Activated CD4-positive, alpha-beta T cell treated with anti-CD3 and anti-CD28 coated beads, Interleukin-2, amount 50 U/mL, for 48 hours (primary cell): ENCODE data around the gene CMBL.
"Not testable (repeated sequence)": the region's sequence is repeated elsewhere in the genome, so short reads cannot be mapped to it uniquely, and the experiment has no call there.

Source experiments
- DNase-seq, 2 experiments: peaks; one replicate each; pipeline ENCODE4 v3.0.0-alpha.2; 2020

Gene CMBL

DNA sequence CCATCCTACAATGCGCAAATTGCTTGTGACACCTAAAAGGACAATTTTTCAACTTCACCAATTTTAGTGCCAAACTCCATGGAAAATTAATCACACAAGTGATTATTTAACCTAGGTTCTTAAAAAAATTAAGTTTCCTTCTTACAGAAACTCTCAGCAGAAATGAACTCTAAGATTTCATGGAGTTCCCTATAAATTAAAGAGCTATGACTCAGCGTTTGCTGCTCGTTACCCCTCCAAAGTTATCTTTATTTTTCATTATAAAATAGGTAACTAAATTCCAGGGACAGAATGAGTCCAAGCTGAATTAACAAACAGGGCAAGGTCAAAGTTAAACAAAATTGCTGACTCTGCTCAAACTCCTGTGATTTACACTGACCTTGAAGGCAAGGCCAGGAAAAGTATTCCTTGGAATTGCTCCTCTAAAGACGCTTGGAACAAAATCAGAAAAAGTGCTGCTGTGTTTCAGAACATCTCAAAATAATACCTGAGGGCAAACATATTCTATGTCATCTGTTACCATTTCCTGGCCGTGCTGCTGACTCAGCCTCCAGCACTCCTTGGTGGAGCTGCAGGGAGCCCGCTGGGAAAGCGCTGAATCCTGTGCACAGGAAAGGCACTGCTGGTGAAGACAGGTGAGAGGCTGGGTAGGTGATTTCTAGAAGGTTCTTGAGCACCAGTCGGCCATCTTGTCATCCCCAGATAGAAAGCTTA, 2.5 kb upstream of the CMBL start:
- DNase-seq = no peak

DNA sequence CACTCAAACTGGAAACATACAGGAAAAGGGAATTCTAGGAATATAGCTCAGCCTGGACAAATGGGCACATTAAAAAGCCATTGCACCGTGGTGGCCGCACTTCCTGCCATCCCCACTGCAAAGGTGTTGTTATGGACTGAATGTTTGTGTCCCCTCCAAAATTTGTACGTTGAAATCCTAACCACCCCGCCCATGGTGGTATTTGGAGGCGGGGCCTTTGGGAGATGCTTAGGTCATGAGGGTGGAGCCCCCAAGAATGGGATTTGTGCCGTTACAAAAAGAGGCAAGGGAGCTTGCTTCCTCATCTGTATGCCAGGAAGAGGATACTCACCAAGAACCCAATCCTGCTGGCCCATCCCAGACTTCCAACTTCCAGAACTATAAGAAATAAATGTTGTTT, 1.1 kb upstream of the CMBL start:
- no peak for DNase-seq

DNA sequence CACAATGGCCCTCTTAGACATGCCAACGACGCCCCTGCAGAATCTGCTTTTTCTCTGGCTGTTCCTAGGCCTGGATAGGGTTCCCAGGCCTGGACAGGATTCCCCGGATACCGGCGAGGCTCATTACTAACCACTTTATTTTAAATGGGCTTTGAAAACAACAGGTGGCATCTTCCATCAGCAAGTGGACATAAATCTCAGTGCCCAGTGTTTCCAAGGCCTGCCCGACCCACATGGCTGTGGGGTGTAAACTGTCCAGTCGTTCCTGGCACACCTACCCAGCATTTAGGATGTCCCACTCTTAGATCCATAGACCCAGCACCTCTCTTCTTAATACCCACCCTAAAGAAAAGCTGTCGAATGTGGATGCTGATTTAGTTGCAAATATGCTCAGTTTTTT, 896 bp downstream of the CMBL start:
- no peak for DNase-seq

DNA sequence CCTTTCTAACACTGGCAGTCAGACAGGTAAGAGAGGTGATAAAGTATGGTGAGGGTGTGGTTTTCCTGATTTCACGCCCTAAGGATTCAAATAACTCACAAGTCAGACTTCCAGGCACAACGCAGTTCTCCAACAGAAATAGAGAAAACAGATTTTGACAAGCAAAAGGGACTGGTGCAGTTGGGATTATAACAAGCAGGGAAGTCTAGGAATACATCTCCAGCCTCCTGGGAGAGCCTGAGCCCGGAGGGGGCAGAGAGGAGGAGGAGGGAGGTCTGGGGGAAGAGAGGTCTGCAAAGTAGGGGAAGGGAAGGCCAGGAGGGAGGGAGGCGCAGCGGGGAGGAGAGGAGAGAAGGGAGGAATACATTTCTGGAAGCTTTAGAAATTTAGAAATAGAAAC, 1.6 kb downstream of the CMBL start:
- DNase-seq = no peak

DNA sequence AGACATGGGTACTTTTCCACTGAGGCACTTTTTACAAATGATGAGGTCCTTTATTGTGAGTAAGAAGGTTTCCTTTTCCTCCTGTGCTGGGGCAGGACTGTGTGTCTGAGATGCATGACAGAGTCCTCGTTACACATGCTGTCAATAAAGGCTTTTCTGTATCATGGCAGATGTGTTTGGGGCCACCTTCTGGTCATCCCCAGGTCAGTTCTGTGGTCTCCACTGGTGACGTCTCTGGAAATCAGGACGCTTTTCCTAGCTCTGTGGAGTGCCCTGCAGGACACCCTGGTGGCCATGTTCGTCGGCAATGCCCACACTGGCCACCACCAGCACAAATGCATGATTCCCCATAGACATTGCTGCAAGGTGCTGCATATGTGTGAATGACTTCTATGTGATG, 2.8 kb downstream of the CMBL start:
- DNase-seq = no peak

DNA sequence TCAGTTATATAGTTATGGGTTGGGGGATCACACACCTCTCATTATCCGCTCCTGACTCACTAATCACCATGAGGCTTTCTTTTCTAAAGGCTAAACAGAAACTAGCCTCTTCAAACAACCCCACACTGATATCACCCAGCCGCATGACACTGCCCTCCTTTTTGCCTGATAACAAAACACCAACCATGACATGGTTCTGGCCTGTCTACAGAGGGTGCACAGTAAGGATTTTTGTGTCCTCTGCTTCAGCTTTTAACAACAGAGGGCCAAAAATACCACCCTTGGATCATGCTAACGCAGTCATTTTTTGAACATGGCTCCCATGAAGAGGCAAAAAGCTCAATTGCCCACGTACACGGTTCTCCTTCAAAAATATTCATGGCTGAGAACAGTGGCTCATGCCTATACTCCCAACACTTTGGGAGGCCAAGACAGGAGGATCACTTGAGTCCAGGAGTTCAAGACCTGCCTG, 4.0 kb downstream of the CMBL start:
- no peak for DNase-seq

DNA sequence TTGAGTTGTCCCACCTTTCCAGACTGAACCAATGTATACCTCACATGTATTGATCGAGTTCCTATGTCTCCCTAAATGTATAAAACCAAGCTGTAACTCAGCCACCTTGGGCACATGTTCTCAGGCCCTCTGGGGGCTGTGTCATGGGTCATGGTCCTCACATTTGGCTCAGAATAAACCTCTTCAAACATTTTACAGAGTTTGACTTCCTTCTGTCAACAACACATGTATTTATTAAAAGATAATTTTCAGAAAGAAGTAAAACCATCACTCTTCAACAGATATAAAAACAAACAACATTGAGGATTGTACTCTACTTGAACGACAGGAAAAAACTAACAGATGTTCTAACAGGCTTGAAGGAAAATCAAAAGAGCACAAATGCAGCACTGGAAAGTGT, 4.5 kb downstream of the CMBL start:
- DNase-seq = no peak

DNA sequence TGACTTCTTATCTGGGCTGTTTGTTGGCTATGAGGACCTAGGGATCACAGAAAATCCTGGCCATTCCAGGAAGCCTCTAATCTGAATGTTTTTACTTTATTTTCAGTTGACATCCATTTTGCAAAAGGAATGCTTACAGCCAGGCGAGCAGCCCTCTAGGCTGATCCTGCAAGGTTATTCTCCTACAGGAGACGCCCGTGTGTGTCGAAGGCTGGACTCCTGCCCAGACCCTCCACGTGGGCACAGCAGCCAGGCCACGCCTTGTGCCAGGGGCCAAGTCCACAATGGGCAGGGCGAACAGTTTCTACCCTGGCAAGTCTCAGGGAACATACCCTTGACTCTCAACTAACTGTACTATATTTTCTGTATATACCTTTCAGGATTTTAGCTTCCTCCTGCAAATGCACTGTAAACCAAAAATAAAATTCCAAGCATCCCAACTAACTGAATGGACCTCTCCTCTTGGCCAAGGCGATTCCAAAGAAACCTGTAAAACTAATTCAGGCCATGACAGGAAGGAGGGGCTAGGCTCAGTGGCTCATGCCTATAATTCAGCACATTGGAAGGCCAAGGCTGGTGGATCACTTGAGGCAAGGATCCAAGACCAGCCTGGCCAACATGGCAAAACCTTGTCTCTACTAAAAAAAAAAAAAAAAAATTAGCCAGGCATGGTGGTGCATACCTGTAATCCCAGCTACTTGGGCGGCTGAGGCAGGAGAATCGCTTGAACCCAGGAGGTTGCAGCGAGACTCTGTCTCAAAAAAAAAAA, 5.7 kb downstream of the CMBL start:
- DNase-seq = no peak

DNA sequence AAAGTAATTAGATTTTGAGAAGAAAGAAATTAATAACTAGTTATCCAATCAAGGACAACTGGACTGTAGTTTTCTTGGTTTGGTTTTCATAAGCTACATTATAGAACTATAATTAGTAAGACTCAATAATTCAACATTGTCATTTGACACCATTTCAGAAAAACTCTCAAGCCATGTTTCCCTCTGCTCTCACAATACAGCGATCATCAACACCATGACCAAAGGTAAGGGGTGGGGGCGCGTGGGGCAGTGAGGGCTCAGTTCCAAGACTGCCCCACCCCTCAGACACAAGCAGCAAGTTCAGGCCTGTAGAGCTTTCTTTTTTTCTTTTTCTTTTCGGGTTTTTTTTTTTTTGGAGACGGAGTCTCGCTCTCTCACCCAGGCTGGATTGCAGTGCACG, 6.4 kb downstream of the CMBL start:
- DNase-seq = no peak

DNA sequence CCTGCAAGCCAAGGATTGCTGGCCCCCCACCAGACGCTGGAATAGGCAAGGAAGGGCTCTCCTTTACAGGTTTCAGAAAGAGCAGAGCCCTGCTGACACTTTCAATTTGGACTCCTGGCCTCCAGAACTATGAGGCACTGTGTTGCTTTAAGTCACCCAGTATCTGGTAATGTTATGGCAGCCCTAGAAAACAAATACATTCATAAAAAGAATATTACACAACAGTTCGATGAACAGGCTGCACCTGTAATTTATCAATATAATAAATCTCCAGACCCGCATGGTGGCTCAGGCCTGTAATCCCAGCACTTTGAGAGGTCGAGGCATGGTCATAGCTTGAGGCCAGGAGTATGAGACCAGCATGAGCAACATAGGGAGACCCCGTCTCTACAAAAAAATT, 7.5 kb downstream of the CMBL start:
- no peak for DNase-seq

DNA sequence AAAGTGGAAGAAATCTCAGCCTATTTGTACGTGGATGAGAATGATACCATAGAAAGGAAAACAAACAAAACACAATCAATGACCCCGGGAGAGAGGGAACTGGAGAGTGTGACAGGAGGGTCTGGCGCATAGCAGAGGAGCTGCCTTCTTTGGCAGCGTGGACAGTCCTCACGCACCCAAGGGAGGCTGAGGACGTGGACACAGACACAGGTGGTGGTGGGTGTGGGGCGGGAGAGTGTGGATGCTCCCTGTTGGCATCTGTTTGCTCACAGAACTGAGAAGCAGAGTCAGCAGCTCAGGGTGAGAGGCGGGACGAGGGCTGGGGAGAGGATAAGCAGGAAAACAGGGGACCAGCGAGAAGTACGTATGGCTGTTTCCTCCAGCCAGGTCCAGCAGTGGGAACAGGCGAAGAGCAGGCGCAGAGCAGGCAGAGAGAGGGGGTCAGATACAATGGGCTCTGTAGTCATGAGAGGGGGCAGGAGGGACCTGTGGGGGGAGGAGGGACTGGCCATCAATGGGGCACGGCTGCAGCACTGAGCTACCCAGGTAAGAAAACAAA, 10.0 kb downstream of the CMBL start:
- no peak for DNase-seq

DNA sequence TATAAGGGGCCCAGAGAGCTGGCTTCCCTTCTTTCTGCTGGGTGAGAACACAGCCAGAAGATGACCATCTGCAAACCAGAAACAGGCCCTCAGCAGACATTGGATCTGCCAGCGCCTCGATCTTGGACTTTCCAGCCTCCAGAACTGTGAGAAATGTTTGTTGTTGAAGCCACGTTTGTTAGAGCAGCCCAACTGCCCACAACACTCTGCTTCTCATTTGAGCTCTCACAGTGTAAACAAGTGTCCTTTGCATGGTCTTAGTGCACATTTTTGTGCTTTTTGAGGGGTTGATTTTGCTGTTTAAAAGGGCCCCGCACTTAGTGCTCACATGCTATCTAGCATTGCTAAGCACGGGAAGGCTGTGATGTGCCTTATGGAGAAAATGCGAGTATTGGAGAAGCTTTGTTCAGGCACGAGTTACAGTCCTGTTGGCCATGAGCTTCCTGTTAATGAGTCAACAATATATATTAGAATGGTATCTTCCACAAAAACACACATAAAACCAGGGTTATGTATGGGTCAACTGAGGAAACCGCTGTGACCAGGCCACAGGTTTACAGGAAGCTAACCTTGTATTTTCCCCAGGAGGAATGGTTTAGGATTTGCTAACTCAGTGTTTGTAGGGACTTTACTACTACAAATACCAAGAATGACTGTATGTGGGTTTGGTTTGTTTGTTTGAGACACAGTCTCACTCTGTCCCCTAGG, 11.9 kb downstream of the CMBL start:
- DNase-seq = no peak

DNA sequence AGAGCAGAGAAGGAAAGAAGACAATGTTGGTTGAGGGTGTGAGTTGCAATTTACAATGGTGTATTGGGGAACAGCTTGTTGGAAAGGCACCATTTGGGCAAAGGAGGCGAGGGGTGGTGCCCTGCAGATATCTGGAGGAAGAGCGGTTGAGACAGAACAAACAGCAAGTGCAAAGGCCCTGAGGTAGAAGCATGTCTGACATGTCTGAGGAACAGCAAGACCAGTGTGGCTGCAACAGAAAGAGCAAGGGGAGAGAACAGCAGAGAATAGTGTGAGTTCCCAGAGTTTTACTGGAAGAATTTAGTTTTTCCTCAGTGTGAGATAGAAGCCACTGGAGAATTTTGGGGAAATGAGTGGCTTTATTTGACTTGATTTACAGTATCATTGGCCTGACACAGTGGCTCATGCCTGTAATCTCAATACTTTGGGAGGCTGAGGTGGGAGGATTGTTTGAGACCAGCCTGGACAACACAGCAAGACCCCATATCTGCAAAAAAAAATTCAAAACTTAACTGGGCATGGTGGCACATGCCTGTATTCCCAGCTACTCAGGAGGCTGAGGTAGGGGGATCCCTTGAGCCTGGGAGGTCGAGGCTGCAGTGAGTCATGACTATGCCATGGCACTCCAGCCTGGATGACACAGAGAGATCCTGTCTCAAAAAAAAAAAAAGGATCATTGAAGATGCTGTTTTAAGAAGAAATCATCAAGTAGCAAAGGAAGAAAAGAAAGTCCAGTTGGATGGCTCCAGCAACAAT, 13.6 kb downstream of the CMBL start:
- DNase-seq = no peak

DNA sequence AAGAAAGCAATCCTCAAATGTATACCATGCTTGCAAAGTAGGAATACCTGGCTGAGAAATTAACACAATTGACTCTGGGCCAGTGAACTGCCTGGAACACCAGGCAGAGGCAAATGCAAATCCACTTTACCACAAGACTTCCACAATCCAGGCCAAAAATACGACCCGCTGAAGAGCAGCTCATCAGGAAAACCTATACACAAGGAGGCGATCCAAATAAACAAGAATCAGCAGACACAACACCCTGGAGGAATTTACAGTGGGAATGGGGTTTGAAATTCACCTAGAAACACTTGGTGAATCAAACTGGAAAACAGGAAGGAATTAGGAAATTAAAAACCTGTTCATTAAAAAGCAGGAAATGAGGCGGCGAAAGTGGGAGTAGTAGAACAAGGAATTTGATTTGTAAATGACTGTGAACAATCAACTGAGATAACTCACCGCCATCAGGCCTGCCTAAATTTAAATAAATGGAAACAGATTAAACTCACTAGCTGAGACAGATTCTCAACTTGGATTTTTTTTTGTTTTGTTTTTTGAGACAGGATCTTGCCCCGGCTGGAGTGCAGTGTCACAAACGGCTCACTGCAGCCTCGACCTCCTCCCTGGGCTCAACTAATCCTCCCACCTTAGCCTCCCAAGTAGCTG, 15.9 kb downstream of the CMBL start:
- no peak for DNase-seq

DNA sequence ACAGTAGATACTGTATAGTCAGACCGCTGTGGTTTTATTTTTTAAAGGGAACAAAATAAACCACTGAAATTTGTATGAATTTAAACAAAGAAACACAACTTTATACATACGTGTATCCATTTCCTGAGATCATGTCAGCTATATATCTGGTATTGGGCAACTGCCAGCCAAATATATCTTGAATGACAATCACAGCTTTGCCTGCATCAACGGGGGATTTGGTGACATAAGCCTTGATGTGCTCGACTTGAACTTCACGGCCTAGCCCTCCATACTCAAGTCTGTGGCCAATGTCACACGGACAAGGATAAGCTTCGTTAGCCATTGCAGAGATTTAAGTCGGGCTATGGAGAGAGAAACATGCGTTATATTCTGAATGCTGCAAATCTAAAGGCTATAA, 17.3 kb downstream of the CMBL start:
- no peak for DNase-seq

DNA sequence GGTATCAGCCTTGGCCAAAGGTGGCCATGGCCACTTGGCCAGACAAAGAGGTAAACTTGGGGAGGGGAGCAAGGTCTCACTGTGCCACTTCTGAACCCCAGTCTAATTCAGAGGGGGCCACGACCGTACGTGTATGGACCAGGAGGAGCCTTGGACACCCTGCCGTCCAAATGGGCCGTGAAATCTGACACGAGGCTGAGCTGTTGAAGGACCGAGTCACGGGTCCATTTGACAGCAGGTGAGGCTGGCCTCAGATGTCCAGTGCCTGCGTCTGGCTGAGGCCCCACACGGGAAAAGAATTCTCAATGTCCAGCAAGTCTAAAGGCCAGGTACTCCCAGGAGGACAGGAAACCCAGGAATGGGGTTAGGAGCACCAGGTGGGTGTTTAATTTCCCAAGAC, 17.7 kb downstream of the CMBL start:
- DNase-seq = no peak

DNA sequence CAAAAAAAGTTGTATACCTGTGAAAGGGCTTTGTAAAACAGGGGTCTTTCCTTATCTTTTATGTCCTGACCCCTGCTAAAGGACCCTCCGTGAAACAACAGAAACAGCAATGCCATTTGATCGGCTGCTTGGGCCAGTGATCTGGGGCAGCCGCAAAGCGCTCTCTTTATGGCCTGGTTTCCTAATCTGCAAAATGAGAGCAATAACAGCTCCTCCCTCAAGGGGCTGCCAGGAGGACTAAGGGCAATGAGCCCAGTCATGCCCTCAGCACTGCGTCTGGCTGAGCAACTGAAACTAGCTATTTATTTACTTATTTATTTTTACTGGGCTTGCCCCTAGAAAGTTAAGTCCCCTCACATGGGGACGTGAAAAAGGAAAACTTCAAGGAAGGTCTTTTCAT, 18.3 kb downstream of the CMBL start:
- DNase-seq = no peak

DNA sequence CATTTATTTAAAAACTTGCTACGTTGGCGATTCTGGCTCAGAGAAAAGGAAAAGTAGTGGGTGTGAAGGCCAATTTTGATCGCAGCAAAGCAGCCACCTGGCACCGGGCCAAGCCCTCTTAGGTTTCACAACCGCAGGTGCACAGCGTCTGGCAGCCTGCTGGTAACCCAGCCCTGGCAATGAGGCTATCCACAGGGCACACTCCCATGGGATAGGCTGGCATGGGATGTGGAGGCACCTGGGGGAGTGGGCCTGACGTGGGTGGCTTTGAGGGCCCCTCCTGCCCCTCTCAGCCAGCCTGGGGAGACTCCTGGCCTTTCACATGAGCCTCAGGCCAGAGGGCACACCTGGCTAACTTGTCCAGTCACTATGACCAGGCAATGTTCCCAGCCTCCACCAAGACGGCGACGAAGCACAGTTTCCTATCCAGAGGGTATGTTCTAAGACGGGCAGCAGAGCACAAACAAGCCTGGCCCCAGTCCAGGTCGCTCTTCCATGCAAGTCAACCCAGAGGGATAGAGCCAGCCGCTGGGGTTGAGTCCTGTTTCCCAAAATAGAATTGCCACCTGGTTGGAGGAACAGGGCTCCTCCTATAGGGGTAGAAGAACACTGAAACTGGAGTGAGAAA, 19.0 kb downstream of the CMBL start:
- DNase-seq = peak; percentile 37 to 52

DNA sequence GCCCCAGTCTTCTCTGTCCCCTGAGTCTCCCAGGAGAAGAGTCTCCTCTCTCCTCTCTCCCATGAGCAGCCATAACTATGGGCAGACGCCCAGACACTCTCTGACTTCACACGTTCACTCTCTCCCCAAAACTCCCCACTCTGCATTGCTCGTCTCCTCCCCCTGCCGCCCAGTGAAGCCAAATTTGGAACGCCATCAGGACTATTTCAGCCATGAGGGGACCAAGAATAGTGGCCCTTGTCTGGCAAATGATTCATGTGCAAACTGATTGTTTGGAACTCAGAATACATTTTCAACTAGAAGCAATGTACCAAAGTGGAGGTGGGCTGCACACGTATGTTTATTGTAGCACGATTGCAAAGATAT, 20.9 kb downstream of the CMBL start:
- DNase-seq = no peak

DNA sequence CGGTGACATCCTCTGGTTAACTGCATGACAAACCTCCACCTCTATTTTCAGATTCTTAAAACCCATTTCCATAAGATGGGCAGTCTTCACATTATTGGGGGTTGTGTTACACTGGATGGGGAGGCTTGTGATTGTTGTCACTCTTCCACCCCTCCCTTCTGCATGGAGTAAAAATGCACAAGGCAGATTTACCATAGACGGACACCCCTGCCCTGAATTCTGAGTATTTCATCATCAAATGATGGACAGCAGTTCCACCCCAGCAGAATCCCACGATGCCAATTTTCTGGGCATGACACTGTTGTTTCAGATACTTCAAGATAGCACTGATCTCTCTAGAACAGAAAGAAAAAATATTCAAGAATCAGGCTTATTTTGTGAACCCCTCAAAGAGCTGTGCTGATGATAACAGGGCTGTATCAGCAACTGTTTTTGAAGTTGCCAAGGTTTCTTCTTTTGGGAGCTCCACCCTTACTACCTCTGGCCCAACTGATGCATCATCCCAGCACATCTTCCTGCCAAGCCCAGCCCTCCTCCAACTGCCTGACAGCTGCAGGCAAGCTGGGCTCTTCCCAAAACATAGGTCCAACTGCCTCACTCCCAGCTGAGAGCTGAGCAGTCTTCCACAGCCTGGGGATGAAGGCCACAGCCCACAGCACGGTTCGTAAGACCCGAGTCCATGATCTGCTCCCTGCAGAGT, 21.4 kb downstream of the CMBL start:
- no peak for DNase-seq

DNA sequence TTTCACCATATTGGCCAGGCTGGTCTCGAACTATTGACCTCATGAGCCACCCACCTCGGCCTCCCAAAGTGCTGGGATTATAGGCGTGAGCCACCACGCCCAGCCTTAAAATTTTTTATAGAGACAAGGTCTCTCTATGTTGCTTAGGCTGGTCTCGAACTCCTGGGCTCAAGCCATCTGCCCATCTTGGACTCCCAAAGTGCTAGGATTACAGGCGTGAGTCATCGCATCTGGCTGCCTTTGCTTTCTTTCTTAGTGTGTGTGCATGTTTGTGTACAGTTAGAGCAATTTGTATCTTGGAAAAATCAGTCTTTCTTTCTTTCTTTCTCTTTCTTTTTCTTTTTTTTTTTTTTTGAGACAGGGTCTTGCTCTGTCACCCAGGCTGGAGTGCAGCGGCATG, 22.3 kb downstream of the CMBL start:
- not testable (repeated sequence) for DNase-seq
